SIG-M5 (cell line): ENCODE results near the gene IGSF11.

ENCODE experiments used
- DNase-seq: peaks from one replicate; lab custom pipeline; 2025; lab: John Stamatoyannopoulos, UW

The IGSF11 gene

DNA sequence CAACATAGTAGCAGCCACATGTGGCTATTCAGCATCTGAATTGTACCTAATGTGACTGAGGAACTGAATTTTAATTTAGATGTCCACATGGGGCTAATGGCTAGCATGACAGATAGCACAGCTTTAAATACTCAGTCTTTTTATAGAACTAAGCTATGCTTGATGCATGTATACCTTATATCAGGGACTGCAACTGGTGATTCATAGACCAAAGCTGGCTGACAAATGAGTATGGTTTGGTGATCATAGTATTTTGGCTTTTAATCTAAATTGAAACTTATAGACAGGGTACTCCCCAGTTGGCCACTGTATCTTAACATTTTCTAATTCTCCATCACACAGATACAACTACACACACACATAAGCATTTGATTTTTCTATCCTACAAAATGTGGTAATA is 83.6 kb downstream of the IGSF11 start:
- DNase-seq, result no peak

DNA sequence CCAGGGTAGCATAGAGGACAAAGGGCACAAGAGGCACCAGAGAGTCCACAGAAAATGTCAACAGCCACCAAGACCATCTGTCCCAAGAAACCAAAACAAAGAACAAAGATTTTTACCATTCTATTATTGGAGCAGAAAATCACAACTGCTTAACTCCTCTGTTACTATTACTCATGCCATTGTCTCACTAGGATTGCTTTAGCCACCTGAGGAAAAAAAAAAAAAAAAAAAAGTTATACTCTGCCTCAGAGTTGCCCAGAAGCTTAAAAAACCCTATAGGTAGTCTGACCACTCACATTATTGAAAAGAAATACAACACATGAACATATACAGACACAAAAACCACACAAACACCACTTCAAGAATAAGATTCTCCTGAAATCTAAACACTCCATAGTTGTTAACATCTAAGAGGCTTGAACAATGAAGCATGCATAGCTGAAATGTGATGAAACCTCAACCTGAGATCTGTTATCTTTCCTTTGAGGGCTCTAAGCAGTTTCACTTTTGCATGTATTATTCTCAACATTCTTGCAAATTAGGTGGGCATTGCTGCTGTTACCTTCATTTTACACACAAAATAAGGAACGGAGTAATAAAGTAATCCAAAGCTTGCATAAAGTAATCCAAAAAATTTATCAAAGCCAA is 85.4 kb downstream of the IGSF11 start:
- DNase-seq, result no peak

DNA sequence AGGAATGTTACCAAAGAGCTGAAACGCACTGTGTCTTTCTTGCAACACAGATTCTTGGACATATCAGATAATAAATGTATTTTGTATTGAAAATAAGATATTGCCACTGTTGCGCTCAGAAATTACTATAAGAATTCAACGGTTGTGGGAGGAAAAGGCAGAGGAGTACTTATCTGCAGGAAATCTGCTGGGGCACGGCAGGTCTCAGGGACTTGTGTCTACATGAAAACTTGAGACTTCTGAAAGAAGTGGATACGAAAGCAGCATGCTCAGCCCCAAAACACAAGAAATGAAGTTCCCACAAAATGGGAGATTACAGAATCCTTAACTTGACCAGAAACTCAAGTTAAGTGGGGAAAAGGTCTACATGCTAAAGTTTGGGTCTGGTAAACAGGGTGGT is 86.5 kb downstream of the IGSF11 start:
- DNase-seq, result no peak

DNA sequence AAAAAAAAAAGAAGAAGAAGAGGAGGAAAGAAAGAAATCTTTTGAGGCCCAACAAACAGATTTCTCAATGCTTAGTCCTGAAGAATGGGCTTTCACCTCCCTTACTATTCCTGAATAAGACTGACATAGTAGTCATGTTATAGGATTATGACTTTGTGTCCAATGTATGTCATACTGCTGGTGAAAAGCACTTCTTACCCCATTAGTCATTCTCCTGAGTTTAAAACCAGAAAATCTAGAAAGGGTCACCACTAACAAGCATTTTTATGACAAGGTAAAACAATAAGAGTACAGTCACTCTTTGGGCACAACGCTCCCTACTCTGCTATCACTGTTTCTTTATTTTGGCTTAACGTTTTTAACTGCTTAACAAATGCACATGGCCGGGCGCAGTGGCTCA is 88.2 kb downstream of the IGSF11 start:
- DNase-seq, result no peak

DNA sequence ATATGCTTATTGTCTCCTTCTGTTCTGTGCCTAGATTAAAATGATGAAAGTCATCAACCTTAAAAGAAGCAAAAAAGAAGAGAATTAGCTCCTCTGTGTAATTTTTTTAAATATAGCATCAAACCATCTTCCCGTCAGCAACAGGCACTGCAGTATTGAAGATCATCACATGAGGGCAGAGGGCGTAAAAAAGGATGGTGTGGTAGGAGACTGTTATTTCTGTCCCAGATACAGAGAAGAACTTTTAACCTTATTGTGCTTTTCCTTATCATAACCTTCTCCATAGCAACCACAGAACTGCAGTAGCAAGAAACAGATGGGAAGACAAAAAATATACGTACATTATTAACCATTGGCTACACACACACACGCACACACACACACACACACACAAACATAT is 88.8 kb downstream of the IGSF11 start:
- no peak for DNase-seq

DNA sequence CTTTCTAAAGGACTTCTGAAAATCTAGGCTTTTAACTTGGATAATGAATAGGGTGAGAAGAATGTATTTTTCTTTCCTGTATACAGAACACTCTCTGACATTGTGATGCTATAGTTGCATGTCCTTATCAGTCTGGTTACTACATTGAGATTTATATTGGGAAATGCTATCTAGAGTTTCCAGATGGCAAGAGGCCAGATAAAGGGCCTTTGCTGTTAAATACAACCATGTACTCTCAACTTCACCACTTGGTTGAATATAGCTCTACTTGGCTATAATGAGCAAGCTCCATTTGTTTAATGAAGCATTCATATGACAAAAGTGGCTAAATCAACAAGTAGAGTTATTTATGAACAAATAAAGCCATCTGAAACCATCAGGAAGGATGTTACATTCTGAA is 91.0 kb downstream of the IGSF11 start:
- no peak for DNase-seq

DNA sequence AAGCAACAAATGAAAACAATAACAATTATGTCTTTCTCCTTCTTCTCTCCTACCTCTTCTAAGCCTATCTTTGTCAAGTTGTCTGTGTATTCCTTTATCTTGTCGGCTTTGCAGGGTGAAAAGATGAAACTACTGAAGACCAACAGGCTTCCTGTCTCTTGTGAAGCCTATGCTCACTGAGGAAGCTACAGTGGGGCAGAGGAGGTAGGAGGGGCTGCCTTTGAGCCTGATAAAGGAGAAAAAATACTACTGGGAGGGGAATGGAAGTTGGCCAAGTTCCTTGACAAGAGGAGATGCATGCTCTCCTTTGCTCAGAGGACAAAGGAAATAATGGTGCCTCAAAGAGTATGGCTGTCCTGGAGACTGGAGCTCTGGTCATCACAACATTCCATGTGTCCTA is 92.0 kb downstream of the IGSF11 start:
- no peak for DNase-seq

DNA sequence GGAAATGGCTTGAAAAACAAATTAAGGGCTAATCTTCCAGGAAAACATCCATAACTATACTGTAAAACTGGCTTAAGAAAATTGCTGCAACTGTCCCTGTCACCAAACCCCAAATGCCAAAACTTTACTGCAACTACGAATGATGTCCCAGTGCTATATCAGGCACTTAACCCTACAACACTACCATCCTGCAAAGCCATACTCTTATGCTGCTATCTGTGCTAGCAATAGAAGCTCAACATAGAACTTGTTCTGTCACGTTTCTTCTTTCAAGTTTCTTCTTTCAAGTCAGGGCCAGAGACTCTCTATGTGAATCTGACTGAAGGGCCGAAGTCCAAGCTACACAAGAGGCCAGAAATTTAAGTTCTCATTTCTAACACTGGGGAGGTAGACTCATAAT is 92.5 kb downstream of the IGSF11 start:
- DNase-seq, result no peak

DNA sequence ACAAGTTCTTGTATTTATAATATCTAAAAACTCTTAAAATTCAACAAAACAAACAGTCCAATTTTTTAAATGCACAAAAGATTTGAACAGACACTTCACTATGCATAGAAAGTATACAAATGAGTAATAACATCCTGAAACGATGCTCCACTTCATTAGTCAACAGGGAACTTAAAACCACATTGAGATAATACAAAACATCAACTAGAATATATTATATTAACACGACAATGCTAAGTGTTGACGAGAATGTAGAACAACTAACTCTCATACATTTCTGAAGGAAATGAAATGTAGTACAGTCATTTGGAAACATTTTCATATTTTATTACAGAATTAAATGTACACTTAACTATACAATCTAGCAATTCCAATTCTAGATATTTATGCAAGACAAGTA is 93.4 kb downstream of the IGSF11 start:
- no peak for DNase-seq

DNA sequence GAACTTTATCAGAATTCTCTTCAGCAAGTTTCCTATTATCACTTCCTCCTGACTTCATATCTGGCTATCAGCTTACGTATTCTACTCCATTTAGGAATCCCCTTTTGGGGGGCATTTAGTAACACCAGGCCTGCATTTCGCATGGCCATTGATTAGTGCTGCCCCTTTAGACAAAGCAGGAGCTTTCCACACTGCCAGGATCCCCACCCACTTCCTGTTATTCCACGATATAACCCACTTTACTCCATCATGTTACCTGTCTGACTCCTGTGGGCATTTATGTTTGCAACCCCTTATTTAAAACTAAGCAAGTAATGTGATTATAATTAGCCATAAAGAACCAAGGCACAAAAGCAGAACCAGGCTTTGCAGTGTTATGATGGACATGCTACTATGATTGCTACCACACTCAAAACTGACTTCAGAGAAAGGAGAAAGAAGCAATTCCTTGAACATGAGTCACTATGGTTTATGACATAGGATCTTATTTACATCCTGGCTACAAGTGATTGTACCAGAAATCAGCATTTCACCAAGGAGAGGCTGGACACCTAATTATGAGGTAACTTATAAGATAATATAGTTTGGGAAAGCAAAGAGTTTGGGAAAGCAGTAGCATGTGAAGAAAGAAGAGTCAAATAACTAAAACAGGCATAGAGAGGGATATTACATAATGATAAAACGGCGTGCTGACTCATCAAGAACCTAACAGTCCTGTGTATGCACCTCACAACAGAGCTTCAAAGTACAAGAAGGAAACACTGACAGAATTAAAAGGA is 96.3 kb downstream of the IGSF11 start:
- DNase-seq, result no peak

DNA sequence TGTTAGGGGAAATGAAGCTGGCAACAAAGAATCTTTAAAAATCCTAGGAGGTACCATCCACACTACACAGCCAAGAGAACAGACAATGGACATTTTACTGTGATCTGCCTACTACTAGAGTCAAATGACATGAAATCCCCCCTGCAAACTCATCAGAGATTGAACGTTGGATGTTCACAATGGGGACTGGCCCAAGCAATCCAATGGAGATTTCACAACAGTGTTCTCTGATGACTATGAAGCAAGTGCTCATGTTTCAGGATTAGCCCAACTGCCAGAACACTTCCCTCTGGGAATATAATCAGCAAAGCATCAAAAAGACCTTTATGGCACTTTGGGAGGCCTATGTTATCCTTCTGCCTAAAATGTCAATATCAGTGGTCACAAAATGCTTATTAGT is 97.8 kb downstream of the IGSF11 start:
- no peak for DNase-seq

DNA sequence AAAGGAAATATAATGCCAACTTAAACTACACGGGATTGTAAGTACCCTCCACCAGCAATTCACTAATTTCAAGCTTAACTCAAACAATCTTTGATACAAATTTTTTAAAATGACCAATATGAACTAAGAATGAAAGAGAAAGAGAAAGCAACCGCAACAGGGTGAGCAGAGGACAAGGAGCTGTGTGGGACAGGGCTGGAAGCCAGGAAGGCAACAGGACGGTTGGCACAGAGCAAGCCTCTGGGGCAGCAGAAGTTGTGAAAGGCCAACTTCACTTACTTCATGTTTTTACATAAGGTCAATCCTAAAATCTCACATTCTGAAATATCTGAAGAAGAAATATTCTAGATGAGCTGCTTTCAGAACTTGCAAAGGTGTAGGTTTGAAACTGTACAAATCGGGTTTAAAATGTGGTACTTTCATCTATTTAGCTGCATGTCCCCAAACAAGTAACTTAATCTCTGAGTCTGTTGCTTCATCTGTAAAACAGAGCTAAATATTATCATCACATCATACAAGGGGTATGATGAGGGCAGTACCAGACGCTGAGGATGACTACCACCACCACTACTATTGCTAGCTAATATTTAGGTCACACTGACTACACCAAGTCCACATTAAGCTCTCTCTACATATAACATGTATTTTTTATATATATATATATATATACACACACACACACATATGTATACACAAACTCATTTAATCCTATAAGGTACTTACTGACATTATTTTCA is 101.7 kb downstream of the IGSF11 start:
- DNase-seq, result no peak

DNA sequence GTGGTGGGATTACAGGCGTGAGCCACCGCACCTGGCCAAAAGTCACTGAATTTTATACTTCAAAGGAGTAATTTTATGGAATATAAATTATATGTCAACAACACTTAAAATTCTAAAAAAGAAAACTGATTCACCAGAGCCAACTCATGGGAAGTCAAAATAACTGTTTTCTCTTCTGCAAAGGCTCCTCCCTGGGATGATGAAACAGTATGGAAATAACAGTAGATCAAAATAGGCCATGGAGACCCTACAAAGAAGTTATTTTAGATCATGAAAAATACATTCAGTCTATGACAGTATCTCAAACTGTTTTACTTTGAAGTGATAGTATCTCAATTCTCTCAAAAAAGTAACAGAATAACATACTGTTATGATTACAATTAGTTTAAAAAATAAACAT is 102.7 kb downstream of the IGSF11 start:
- DNase-seq, result no peak

DNA sequence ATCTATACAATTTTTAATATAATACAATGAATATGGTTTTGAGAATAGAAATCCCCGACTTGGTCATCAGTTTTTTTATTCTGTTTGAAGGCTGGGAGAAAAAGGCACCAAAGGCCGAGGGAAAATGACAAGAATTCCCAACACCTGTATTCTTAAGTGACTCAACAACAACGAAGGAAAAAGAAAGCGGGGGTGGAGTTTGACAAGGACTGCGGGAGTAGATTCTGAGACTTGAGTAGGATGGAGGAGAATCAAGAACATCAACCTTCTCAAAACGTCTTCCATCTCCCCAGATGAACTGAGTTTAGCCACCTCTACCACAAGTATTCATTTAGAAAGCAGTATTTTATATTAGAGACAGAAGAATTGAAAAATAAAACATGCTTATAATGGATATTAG is 107.2 kb downstream of the IGSF11 start:
- no peak for DNase-seq

DNA sequence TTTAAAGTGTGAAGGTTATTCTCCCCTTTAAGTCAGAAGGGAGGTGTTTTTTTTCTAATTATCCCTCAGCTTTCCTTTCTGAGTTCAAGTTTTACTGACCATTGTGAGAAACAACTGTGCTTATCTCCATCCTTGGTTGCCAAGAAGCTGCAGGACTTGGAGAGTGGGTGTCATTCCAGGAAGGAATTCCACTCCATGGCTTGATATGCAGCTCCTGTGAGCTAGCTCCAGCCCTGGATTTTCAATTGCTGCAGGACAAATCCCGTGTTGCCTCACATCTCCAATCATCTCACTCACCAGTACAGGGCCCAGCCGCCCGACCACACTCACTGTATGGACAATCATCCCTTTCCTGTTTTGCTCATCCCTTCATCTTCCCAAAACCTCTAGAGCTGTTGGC is 122.5 kb downstream of the IGSF11 start:
- DNase-seq, result no peak

DNA sequence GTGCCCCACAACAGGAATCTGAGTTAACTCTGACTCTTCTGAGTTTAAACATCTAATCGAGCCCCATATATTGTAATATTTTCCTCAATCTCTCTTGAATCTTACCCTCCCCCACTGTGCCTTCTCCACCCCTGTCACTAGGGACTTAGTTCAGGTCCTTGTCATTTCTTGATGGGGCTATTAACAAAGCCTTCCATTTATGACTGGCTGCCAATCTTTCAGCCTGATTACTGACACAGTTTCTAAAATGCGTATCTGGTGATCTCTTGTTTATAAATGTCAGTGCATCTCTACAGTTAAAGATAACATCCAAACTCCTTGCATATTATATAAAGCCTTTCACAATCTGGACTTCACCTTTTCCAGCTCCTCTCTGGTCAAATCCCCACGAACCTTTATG is 124.3 kb downstream of the IGSF11 start:
- DNase-seq, result no peak

DNA sequence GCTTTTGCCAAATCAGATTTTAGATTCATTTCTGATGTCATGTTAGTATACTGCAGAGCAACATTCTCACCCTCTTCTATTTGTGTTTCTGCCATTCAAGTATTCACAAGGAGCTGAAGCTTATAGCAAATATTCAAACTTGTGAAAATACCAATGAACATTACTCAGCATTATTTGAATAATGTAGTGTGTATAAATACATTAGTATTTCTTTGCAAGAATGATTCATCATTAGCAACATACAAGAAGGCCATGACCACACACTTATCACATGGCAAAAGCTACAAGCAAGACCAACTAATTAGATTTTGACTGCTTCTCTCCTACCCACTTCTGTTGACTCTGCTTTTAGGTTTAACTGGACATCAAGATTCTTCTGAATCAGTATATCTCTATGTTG is 124.9 kb downstream of the IGSF11 start:
- DNase-seq, result no peak

DNA sequence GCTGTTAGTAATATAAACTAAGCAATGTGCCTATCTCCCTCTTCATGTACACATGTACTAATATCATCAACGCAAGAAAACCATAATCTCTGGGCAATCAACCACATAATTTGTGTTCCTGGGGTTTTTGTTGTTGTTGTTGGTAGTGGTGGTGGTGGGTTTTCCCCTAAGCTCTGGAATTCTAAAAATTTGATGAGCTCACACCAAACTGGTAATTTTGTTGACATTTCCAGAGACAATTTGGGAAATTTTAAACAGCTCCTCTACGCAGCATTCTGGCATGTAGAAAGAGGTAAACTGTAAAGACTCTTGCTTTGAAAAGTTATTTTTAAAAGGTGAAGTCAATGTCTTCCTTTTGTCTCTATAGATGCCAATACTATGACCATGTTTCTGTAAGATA is 126.7 kb downstream of the IGSF11 start:
- DNase-seq, result no peak

DNA sequence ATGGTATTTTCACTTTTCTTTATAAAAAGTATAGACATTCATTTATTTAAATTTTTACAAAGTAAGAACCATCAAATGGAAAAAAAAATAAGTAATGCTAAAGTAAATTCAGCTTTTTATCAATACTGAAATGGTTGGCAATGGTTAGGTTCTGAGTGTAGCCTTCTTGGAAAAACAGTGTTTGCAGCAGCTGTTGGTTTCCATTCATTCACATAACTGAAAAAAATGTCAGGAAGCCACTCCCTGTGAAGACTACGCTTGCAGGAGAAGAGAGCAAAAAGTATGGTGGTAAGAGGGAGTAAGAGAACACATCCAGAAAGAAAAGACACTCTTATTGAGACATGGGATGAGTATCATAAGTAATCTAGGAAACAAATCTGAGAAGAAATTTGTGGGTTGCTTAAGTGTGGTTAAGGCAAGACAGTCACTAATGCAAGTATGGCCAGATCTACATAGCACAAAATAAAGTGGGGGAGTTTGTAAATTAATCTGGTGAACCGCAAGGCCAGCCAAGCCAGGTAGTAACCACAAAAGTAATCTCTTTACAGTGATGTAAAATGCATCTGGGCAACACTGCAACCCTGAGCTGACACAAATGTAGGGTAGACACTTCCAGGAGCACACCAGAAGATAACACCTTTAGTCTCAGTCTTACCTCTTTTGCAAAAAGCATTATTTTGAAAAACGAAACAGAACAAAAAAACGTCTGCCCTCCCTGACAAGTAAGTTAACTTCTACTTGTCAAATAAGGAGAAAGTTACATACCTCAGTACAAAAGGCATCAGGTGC is 133.7 kb downstream of the IGSF11 start:
- DNase-seq, result no peak

DNA sequence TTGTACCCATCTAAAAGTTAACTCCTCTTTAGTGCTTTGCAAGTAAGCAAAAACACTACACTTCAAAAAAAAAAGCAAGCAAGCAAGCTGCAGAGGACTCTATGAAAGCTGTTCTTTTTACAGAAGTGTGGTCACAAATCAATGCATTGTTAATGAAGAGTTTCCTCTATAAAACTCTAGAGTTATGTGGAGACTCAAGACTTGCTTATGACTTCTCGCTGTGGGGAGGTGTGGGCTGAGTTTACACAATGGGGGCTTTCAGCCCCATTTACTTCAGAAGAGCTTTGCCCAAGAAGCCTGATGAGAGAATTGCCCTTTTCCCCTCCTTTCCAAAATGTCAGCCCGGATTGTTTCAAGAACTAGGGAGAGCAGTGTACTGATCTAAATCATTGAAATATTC is 144.4 kb downstream of the IGSF11 start:
- no peak for DNase-seq

DNA sequence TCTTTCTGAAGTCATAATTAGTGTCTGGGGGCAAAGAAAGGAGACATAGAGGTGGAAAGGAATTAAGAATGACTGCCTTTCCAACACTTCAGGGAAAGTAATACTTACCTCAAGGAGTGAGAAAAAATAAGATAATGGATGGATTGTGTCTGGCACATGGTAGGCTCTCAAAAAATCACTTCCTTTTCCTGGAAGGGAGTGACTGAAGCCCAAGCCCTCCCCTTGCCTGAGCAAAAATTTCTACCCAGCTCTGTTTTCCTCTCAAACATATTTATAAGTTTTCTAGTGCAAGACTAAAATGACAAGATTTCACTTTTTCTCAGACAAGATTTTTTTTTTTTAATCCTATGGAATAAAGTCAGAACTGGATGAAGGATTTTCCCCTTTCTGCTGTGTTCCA is 145.0 kb downstream of the IGSF11 start:
- no peak for DNase-seq

DNA sequence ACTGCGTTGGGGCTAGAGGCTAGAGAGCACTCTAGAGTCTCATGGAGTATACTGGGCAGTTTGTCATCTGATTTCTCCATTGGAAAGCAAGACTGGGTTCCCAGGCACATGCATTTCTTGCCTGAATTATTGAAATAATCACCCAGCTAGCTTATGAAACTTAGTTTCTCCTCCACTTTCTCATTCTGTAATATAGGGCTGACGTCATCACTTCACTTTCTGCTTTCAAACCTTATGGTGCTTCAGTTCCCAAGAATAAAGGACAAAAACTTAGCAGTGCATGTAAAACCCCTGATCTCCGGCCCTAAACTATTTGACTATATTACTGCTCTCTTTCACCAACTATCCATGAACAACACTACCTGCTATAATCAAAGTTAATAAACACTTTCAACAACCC is 147.9 kb downstream of the IGSF11 start:
- no peak for DNase-seq
